GM15510 (cell line): ENCODE results near the gene FOXK2.

Source experiments
- POLR2A ChIP-seq: IDR thresholded peaks from 3 replicates; pipeline ENCODE4 v1.6.1; 2011; ENCODE audit warnings: borderline replicate concordance; ENCODE audit not compliant: insufficient read length; ENCODE audit errors: extremely low read depth

Gene FOXK2

DNA sequence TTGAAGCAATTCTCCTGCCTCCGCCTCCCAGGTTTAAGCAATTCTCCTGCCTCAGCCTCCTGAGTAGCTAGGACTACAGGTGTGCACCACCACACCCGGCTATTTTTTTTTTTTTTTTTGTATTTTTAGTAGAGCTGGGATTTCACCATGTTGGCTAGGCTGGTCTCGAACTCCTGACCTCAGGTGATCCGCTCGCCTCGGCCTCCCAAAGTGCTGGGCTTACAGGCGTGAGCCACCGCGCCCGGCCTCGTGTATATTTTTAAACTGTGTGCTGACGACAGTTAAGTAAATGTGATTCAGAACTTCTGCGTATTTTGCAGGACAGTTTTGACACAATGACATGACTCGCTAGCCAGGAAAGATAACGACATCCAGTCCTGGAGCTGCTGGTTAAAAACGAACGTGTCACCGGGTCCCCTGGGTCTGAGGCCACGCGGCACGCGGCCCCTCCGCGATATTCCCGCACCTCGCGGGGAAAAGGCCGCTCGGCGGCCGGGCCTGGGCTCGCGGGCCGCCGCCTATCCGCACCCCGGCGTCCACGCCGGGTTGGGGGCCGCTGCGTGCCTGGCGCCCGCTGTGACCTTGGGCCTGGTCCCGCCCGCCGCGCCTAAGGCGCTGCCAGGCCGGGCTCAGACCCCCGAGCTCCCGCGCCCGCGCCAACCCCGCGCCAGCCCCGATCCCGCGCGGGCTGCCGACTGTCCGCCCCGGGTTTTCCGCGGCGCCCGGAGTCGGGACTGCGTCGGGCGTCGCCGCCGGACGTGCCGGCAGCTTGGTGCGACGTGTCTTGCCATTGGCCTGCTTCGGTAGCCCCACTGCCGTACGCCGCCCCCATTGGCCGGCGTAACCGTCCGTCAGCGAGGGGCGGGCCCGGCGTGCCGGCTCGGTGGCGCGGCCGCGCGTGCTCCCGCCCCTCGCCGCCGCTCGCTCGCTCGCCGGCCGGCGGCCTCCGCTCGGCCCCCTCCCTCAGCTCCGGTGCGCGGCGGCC, at the start of gene FOXK2:
FOXK2 (plus strand) TSS at position 907 of the 985 bp plus-strand sequence. CDS start 157 bp downstream, outside the sequence.
- peak; percentile 74 for TF ChIP-seq POLR2A

GRCh38 chr17:82470065-82470464, 49.5 kb upstream of the FOXK2 start:
- no peak for TF ChIP-seq POLR2A

DNA sequence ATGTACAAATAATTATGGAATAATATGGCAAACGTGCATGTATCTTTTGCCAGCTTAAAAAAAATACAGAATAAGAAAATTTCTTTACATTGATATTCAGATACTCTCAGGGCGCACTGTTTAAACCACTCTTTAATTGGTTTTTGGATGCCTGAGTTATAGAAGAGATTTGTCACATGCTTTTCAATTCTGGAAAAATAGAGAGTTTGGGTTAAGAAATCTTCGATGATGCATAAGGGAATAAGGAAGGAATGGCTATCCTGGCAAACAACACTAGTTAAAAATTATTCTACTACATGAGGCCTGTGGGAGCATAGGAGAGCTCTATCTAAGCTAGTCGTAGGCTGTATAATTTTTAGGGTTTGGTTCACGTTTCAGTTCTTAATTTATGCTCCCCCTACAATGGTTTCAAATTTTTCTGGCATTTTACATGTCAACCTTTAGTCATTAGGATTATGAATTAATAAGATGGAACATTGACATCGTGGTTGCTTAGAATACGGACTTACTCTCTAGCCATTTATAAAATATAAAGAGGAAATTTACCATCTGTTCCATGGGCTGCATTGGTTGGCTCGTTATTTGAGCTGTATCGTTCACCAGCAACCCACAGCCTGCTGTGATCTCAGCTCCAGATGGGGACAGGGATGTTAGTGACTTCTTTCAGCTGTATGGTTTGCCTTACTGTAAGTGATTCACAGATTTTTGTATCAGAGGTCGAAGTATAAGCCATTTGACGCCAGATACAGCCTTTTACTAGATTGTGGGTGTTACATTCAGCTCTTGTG, 45.1 kb upstream of the FOXK2 start:
- no peak for TF ChIP-seq POLR2A

DNA sequence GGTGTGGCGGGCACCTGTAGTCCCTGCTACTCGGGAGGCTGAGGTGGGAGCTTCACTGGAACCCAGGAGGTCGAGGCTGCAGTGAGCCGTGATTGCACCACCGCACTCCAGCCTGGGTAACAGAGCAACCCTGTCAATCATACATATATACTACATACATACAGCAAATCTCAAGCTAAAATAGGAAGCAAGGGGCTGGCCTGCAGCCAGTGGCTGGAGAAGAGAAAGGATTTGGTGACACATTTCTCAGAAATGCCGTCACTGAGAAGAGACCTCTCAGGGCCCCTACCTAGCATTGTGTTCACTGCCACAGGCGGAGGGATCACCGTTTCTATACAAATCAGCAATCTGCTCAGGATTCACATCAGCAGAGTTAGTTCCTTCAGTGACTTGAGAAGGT, 44.1 kb upstream of the FOXK2 start:
- no peak for TF ChIP-seq POLR2A

GRCh38 chr17:82477934-82478333, 41.6 kb upstream of the FOXK2 start:
- no peak for TF ChIP-seq POLR2A

- no peak for TF ChIP-seq POLR2A
These were observed 39.9 kb upstream of the FOXK2 start for GRCh38 chr17:82479602-82480001.

- no peak for TF ChIP-seq POLR2A
These were observed 39.2 kb upstream of the FOXK2 start for GRCh38 chr17:82480318-82480717.

- TF ChIP-seq POLR2A, result no peak
These were observed 36.3 kb upstream of the FOXK2 start for GRCh38 chr17:82483204-82483660.

DNA sequence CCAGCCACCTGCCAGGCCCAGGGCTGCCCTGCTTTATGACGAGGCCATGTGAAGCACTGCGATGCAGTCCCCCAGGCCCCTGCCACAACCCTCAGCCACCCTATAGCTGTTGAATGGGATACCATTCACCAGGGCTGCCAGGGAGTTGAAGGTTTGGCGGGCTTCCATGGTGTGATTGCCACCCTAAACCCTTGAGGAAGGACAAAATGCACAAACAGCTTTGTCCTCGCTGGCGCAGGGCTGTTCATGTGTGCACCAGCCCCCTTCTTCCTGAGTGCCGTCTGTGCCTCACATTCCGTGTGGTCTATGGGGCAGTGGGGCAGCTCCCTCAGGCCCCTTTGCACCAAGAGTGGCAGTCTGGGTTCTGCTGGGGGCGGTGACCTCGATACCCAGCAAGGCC, 35.7 kb upstream of the FOXK2 start:
- no peak for TF ChIP-seq POLR2A

- no peak for TF ChIP-seq POLR2A
These were observed 33.1 kb upstream of the FOXK2 start for GRCh38 chr17:82486231-82487094.

DNA sequence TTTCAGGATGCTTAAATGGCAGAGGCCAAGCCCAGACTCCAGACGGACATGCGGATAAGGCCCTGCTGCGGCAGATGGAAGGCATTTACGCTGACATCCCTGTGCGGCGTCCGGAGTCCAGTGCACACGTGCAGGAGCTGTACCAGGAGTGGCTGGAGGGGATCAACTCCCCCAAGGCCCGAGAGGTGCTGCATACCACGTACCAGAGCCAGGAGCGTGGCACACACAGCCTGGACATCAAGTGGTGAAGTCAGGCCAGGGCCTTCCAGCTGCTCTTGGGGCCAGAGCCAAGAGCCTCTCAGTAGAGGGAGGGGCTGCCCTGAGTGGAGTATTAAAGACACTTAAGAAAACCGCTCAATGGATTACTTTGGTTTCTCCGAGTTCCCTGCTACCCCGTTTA, 31.6 kb upstream of the FOXK2 start:
- no peak for TF ChIP-seq POLR2A

- TF ChIP-seq POLR2A, result no peak
These were observed 30.4 kb upstream of the FOXK2 start for GRCh38 chr17:82489117-82489516.

GRCh38 chr17:82489851-82490511, 29.6 kb upstream of the FOXK2 start:
- TF ChIP-seq POLR2A, result no peak
